WTC11 (cell line): ENCODE measurements around the gene ABCA12. TPM values are rescaled to one million over a fixed set of nuclear protein-coding genes. Genes with fewer than 3 reads are reported as not detected.

Experiments
- ATAC-seq: fragments of 200-7000 bp; cut with Tn5 transposase; 2 replicates; pipeline ENCODE4 v1.10.0; 2021; ENCODE audit warnings: mild to moderate bottlenecking, moderate library complexity
- CTCF ChIA-PET: fragments of 300-600 bp; sonication (Branson Sonifier 250); formaldehyde crosslinking; loops from one replicate; lab custom pipeline; 2021; ENCODE audit warnings: antibody characterized with exemption; lab: Charles Lee
- POLR2A ChIA-PET: fragments of 350-600 bp; sonication (Branson Sonifier 250); formaldehyde crosslinking; loops from one replicate; lab custom pipeline; 2021; ENCODE audit warnings: antibody characterized with exemption; lab: Charles Lee
- DNase-seq: peaks from one replicate; pipeline ENCODE4 v3.0.0; 2021; ENCODE audit warnings: low spot score
- H3K27ac Mint-ChIP-seq: 2 replicates; pipeline ENCODE4 v1.8.0; 2021; ENCODE audit warnings: mixed read lengths
- H3K27me3 Mint-ChIP-seq: 2 replicates; pipeline ENCODE4 v1.8.0; 2021; ENCODE audit warnings: low read depth, mild to moderate bottlenecking, moderate library complexity, mixed read lengths
- H3K36me3 Mint-ChIP-seq: 2 replicates; pipeline ENCODE4 v1.8.0; 2021; ENCODE audit warnings: mixed read lengths
- H3K4me1 Mint-ChIP-seq: 2 replicates; pipeline ENCODE4 v1.8.0; 2022; ENCODE audit warnings: mixed read lengths
- H3K4me3 Mint-ChIP-seq: 2 replicates; pipeline ENCODE4 v1.8.0; 2021; ENCODE audit warnings: mild to moderate bottlenecking, moderate library complexity, mixed read lengths
- H3K9me3 Mint-ChIP-seq: 2 replicates; pipeline ENCODE4 v1.8.0; 2021; ENCODE audit warnings: mixed read lengths
- AFF4 ChIP-seq: sonication (generic); formaldehyde crosslinking; IDR thresholded peaks from 2 replicates; pipeline ENCODE4 v1.8.1; 2023; ENCODE audit warnings: mild to moderate bottlenecking, missing genetic modification reagents, borderline replicate concordance
- ATF3 ChIP-seq: sonication (generic); formaldehyde crosslinking; conservative IDR thresholded peaks from 2 replicates; pipeline ENCODE4 v1.8.1; 2022; ENCODE audit warnings: mild to moderate bottlenecking, missing genetic modification reagents
- FOXP4 ChIP-seq: sonication (generic); formaldehyde crosslinking; IDR thresholded peaks from 2 replicates; pipeline ENCODE4 v1.8.0; 2022; ENCODE audit warnings: mild to moderate bottlenecking, missing genetic modification reagents
- NFYB ChIP-seq: sonication (generic); formaldehyde crosslinking; conservative IDR thresholded peaks from 2 replicates; pipeline ENCODE4 v1.8.0; 2022; ENCODE audit warnings: low read depth, missing genetic modification reagents
- NR3C1 ChIP-seq: sonication (generic); formaldehyde crosslinking; conservative IDR thresholded peaks from 2 replicates; pipeline ENCODE4 v1.8.1; 2023; ENCODE audit warnings: low read depth, mild to moderate bottlenecking, missing genetic modification reagents
- PRRX2 ChIP-seq: fragments of 250-450 bp; sonication (Bioruptor Pico); IDR thresholded peaks from 2 replicates; pipeline ENCODE4 v1.8.0; 2021; ENCODE audit warnings: mild to moderate bottlenecking
- SP1 ChIP-seq: sonication (generic); formaldehyde crosslinking; conservative IDR thresholded peaks from 2 replicates; pipeline ENCODE4 v1.8.1; 2022; ENCODE audit warnings: missing genetic modification reagents
- USF1 ChIP-seq: sonication (generic); formaldehyde crosslinking; IDR thresholded peaks from 2 replicates; pipeline ENCODE4 v1.8.0; 2022; ENCODE audit warnings: mild to moderate bottlenecking, missing genetic modification reagents
- ZNF138 ChIP-seq: sonication (generic); formaldehyde crosslinking; conservative IDR thresholded peaks from 2 replicates; pipeline ENCODE4 v1.8.1; 2022; ENCODE audit warnings: mild to moderate bottlenecking, moderate library complexity, missing genetic modification reagents
- ZNF396 ChIP-seq: fragments of 250-450 bp; sonication (Bioruptor Pico); IDR thresholded peaks from 2 replicates; pipeline ENCODE4 v1.8.0; 2021; ENCODE audit warnings: mild to moderate bottlenecking, moderate library complexity, borderline replicate concordance
- ZNF416 ChIP-seq: fragments of 250-450 bp; sonication (Bioruptor Pico); IDR thresholded peaks from 2 replicates; pipeline ENCODE4 v1.9.0; 2021; ENCODE audit warnings: mild to moderate bottlenecking, inconsistent platforms
- total RNA-seq: library from RNA; stranded (reverse); gene quantifications from 3 replicates; pipeline ENCODE4 v1.2.3, GENCODE V29; 2021
- TF ChIP-seq, protein P1 (sequence below): fragments of 250-450 bp; sonication (Bioruptor Pico); conservative IDR thresholded peaks from 2 replicates; pipeline ENCODE4 v1.9.0; 2021; ENCODE audit warnings: mild to moderate bottlenecking
- TF ChIP-seq, protein P2 (sequence below): fragments of 250-450 bp; sonication (Bioruptor Pico); IDR thresholded peaks from 2 replicates; pipeline ENCODE4 v1.9.0; 2021; ENCODE audit warnings: moderate library complexity, mild to moderate bottlenecking, inconsistent platforms, borderline replicate concordance
- TF ChIP-seq, protein P3 (sequence below): fragments of 250-450 bp; sonication (Bioruptor Pico); IDR thresholded peaks from 2 replicates; pipeline ENCODE4 v1.9.0; 2021; ENCODE audit warnings: mild to moderate bottlenecking

The ABCA12 gene
- total RNA-seq, 1 experiment from 2014 or later = 0.04 TPM

GRCh38 chr2:215145611-215146010, 7.2 kb upstream of the ABCA12 start (continued):
- TF ChIP-seq, protein P1, sequence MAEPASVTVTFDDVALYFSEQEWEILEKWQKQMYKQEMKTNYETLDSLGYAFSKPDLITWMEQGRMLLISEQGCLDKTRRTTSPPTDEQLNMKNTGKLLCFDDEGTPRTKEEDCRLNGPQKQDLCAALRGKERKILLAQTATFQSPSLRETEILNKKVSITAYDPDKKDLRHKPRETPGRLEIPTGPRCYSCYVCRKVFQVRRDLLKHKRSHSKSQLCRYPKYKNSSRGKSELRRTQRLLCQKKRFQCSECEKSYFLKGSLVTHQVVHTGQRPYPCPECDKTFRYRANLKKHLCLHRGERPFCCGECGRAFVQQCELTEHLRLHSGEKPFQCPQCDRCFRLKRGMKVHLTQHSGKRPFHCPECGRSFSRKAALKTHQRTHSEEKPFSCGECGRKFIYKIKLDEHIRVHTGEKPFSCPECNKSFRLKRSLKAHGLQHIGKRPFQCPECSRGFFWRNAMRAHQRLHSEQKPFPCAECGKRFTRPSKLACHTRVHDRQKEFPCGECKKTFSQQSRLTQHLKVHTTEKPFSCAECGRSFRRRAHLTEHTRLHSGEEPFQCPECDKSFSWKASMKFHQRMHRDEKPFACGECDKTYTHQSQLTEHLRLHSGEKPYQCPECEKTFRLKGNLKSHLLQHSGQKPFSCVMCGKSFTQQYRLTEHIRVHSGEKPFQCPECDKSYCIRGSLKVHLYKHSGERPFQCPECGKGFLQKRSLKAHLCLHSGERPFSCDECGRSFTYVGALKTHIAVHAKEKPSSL (CRISPR knock-in tag) = no peak
- TF ChIP-seq SP1 (CRISPR knock-in tag) = no peak
- no peak for TF ChIP-seq ZNF396 (CRISPR knock-in tag)
- TF ChIP-seq ATF3 = no peak
- TF ChIP-seq NFYB (CRISPR knock-in tag) = no peak
- TF ChIP-seq, protein P2, sequence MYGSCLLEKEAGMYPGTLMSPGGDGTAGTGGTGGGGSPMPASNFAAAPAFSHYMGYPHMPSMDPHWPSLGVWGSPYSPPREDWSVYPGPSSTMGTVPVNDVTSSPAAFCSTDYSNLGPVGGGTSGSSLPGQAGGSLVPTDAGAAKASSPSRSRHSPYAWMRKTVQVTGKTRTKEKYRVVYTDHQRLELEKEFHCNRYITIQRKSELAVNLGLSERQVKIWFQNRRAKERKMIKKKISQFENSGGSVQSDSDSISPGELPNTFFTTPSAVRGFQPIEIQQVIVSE = no peak
- TF ChIP-seq NR3C1 = no peak
- TF ChIP-seq PRRX2 (CRISPR knock-in tag) = no peak
- TF ChIP-seq USF1 = no peak

- Mint-ChIP-seq H3K27ac (no peak overlapping the region), H3K36me3 (no peaks in the 10 kb centered on the region), H3K4me3 (no peak overlapping the region), H3K4me1 (no peaks in the 10 kb centered on the region), H3K9me3 (no peaks in the 10 kb centered on the region), H3K27me3 (no peaks in the 10 kb centered on the region)
- DNase-seq (no peak), ATAC-seq (no peak)
- POLR2A ChIA-PET = no interaction called here
- CTCF ChIA-PET = no interaction called here
- TF ChIP-seq, protein P3, sequence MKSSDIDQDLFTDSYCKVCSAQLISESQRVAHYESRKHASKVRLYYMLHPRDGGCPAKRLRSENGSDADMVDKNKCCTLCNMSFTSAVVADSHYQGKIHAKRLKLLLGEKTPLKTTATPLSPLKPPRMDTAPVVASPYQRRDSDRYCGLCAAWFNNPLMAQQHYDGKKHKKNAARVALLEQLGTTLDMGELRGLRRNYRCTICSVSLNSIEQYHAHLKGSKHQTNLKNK (CRISPR knock-in tag) = no peak
- TF ChIP-seq FOXP4 (CRISPR knock-in tag) (no peak), ZNF416 (CRISPR knock-in tag) (no peak), AFF4 (CRISPR knock-in tag) (no peak), ZNF138 (CRISPR knock-in tag) (no peak)
Measured at GRCh38 chr2:215144106-215144875, 5.9 kb upstream of the ABCA12 start.
